ENCODE results near the gene DENND6B. TPM values are rescaled to one million over a fixed set of nuclear protein-coding genes. Genes with fewer than 3 reads are reported as not detected.

DENND6B gene
- total RNA-seq, 2 donors from 2014 or later = 3.4 to 7.3 TPM

GRCh38 chr22:50277761-50278160 lies 49.1 kb downstream of the DENND6B start:
- Histone ChIP-seq H3K36me3 (replicated peaks in 1 of 2; ENCODE audit: insufficient read depth in 1 of 2, low read depth in 2 of 2) (peaks cover 18 to 27% of the 10 kb centered on the region in 2 donors), H3K27ac (no peak overlapping the region), H3K4me1 (peaks cover 21% of the 10 kb centered on the region), H3K27me3 (no peaks in the 10 kb centered on the region), H3K4me3 (no peak overlapping the region), H3K9me3 (no peaks in the 10 kb centered on the region)
- DNase-seq (no peak), ATAC-seq (no peak)
- WGBS, 2 donors = 83 to 87% methylated on average over 3 to 10 of the region's 25 CpGs
- intact Hi-C loops (cut with DNase I) = no loop called here
- TF ChIP-seq CTCF (IDR thresholded peaks at IDR 0.05) (no peak), POLR2A (IDR thresholded peaks at IDR 0.05) (no peak)

- DNase-seq = peak; percentile 50 to 59 (median 56)
- no peaks in the 10 kb centered on the region for H3K9me3 ChIP-seq
- peak overlapping the region in 2 of 4 donors; percentile 46 to 52 for H3K27ac ChIP-seq
- 68 to 78% methylated on average over 18 to 22 of the region's 25 CpGs for WGBS, 2 donors
- intact Hi-C loops (cut with DNase I) = no loop called here
- peaks cover 10 to 25% of the 10 kb centered on the region in 2 donors for H3K36me3 ChIP-seq (replicated peaks in 1 of 2; ENCODE audit: insufficient read depth in 1 of 2, low read depth in 2 of 2)
- H3K4me3 ChIP-seq = no peak overlapping the region
- ATAC-seq = peak; percentile 54
- no peaks in the 10 kb centered on the region for H3K27me3 ChIP-seq
- TF ChIP-seq CTCF (IDR thresholded peaks at IDR 0.05) (peak in 6 of 7 experiments; percentile 12 to 34 (median 19)), POLR2A (IDR thresholded peaks at IDR 0.05) (no peak)
- H3K4me1 ChIP-seq = peaks cover 12% of the 10 kb centered on the region
Measured at GRCh38 chr22:50276143-50276542, 50.7 kb downstream of the DENND6B start.

- H3K9me3 ChIP-seq = no peaks in the 10 kb centered on the region
- H3K27ac ChIP-seq = peak overlapping the region in 2 of 4 donors; percentile 24 to 52
- ATAC-seq = no peak
- intact Hi-C loops (cut with DNase I) = no loop called here
- H3K4me1 ChIP-seq = peaks cover 16% of the 10 kb centered on the region
- TF ChIP-seq CTCF (IDR thresholded peaks at IDR 0.05) (no peak), POLR2A (IDR thresholded peaks at IDR 0.05) (no peak)
- peaks cover 5 to 18% of the 10 kb centered on the region in 2 donors for H3K36me3 ChIP-seq (replicated peaks in 1 of 2; ENCODE audit: insufficient read depth in 1 of 2, low read depth in 2 of 2)
- H3K4me3 ChIP-seq = no peak overlapping the region
- no peak for DNase-seq
- WGBS, 2 donors = 90 to 94% methylated on average over 15 to 40 of the region's 43 CpGs
- H3K27me3 ChIP-seq = no peaks in the 10 kb centered on the region
Measured at GRCh38 chr22:50275181-50276055, 51.4 kb downstream of the DENND6B start.

GRCh38 chr22:50274771-50275170 lies 52.0 kb downstream of the DENND6B start:
- H3K9me3 ChIP-seq = no peaks in the 10 kb centered on the region
- DNase-seq (no peak), ATAC-seq (no peak)
- no peak overlapping the region for H3K4me3 ChIP-seq
- WGBS, 2 donors = 70% methylated on average over 7 of the region's 7 CpGs; no CpG with 5 or more reads in 1 of the 2 donors
- intact Hi-C loops (cut with DNase I) = no loop called here
- H3K27me3 ChIP-seq = no peaks in the 10 kb centered on the region
- peak overlapping the region in 1 of 4 donors; percentile 24 for H3K27ac ChIP-seq
- peaks cover 4 to 16% of the 10 kb centered on the region in 2 donors for H3K36me3 ChIP-seq (replicated peaks in 1 of 2; ENCODE audit: insufficient read depth in 1 of 2, low read depth in 2 of 2)
- TF ChIP-seq POLR2A (IDR thresholded peaks at IDR 0.05) = no peak
- peak in 1 of 7 experiments; percentile 1 for TF ChIP-seq CTCF (IDR thresholded peaks at IDR 0.05)
- peaks cover 21% of the 10 kb centered on the region for H3K4me1 ChIP-seq

Data from body of pancreas (tissue), 4 donors.